ENCODE measurements around the gene BUD23.

Gene BUD23

GRCh38 chr7:73746378-73746777, 63.0 kb downstream of the BUD23 start:
- no peak for DNase-seq
- Mint-ChIP-seq H3K9me3 (no peaks in the 10 kb centered on the region), H3K36me3 (ENCODE audit: low read depth) (no peaks in the 10 kb centered on the region), H3K4me1 (no peaks in the 10 kb centered on the region), H3K27me3 (peaks cover 4% of the 10 kb centered on the region), H3K27ac (no peak overlapping the region), H3K4me3 (no peak overlapping the region)
- no peak for ATAC-seq

All from activated naive CD8-positive, alpha-beta T cell treated with anti-CD3 and anti-CD28 coated beads, Interleukin-2, amount 50 U/mL, for 24 hours (primary cell).